Measurements from ENCODE around the gene RETREG1. TPM values are rescaled to one million over a fixed set of nuclear protein-coding genes. Genes with fewer than 3 reads are reported as not detected.

RETREG1 gene
- total and polyA plus RNA-seq, 2 of the 13 experiments (the other 11 are each of a cell fraction or from before 2014, with no cell fraction given), result 0.07 TPM; not detected in 1

DNA sequence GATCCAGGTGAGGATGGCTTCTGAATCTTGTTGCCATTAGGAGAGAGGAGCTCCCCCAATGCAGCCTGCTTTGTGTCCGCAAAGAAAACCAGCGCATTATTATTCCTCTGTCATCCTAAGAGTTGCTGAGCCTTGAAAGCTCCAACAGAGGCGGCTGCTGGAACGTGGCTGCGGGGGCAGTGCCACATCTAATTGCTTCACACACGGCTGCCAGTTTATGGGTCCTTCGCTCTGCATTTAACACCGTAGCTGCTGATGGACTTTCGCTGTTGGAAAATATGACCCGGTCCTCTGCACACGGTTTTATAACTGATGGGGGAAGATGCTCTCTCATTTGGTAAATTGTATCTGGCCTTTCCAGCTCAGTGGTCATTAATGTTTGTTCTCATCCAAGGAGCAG is 189.2 kb downstream of the RETREG1 start (continued):
- TF ChIP-seq, protein P1, sequence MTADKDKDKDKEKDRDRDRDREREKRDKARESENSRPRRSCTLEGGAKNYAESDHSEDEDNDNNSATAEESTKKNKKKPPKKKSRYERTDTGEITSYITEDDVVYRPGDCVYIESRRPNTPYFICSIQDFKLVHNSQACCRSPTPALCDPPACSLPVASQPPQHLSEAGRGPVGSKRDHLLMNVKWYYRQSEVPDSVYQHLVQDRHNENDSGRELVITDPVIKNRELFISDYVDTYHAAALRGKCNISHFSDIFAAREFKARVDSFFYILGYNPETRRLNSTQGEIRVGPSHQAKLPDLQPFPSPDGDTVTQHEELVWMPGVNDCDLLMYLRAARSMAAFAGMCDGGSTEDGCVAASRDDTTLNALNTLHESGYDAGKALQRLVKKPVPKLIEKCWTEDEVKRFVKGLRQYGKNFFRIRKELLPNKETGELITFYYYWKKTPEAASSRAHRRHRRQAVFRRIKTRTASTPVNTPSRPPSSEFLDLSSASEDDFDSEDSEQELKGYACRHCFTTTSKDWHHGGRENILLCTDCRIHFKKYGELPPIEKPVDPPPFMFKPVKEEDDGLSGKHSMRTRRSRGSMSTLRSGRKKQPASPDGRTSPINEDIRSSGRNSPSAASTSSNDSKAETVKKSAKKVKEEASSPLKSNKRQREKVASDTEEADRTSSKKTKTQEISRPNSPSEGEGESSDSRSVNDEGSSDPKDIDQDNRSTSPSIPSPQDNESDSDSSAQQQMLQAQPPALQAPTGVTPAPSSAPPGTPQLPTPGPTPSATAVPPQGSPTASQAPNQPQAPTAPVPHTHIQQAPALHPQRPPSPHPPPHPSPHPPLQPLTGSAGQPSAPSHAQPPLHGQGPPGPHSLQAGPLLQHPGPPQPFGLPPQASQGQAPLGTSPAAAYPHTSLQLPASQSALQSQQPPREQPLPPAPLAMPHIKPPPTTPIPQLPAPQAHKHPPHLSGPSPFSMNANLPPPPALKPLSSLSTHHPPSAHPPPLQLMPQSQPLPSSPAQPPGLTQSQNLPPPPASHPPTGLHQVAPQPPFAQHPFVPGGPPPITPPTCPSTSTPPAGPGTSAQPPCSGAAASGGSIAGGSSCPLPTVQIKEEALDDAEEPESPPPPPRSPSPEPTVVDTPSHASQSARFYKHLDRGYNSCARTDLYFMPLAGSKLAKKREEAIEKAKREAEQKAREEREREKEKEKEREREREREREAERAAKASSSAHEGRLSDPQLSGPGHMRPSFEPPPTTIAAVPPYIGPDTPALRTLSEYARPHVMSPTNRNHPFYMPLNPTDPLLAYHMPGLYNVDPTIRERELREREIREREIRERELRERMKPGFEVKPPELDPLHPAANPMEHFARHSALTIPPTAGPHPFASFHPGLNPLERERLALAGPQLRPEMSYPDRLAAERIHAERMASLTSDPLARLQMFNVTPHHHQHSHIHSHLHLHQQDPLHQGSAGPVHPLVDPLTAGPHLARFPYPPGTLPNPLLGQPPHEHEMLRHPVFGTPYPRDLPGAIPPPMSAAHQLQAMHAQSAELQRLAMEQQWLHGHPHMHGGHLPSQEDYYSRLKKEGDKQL (CRISPR knock-in tag; IDR thresholded peaks at IDR 0.05; ENCODE audit: low read depth), result no peak
- TF ChIP-seq, protein P2, sequence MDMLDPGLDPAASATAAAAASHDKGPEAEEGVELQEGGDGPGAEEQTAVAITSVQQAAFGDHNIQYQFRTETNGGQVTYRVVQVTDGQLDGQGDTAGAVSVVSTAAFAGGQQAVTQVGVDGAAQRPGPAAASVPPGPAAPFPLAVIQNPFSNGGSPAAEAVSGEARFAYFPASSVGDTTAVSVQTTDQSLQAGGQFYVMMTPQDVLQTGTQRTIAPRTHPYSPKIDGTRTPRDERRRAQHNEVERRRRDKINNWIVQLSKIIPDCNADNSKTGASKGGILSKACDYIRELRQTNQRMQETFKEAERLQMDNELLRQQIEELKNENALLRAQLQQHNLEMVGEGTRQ (IDR thresholded peaks at IDR 0.05; ENCODE audit: low read depth, low read length), result no peak
- TF ChIP-seq, protein P2 (CRISPR knock-in tag; IDR thresholded peaks at IDR 0.05; ENCODE audit: borderline replicate concordance), result no peak
- TF ChIP-seq, protein P3, sequence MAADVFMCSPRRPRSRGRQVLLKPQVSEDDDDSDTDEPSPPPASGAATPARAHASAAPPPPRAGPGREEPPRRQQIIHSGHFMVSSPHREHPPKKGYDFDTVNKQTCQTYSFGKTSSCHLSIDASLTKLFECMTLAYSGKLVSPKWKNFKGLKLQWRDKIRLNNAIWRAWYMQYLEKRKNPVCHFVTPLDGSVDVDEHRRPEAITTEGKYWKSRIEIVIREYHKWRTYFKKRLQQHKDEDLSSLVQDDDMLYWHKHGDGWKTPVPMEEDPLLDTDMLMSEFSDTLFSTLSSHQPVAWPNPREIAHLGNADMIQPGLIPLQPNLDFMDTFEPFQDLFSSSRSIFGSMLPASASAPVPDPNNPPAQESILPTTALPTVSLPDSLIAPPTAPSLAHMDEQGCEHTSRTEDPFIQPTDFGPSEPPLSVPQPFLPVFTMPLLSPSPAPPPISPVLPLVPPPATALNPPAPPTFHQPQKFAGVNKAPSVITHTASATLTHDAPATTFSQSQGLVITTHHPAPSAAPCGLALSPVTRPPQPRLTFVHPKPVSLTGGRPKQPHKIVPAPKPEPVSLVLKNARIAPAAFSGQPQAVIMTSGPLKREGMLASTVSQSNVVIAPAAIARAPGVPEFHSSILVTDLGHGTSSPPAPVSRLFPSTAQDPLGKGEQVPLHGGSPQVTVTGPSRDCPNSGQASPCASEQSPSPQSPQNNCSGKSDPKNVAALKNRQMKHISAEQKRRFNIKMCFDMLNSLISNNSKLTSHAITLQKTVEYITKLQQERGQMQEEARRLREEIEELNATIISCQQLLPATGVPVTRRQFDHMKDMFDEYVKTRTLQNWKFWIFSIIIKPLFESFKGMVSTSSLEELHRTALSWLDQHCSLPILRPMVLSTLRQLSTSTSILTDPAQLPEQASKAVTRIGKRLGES (CRISPR knock-in tag; IDR thresholded peaks at IDR 0.05; ENCODE audit: borderline replicate concordance), result no peak
- TF ChIP-seq ARNTL (CRISPR knock-in tag; IDR thresholded peaks at IDR 0.05) (no peak), FLYWCH1 (CRISPR knock-in tag; IDR thresholded peaks at IDR 0.05) (no peak)

Small RNAs within 50 kb of the gene (small RNA-seq; reads per million reads assigned to genes)
- 0 reads per million in 3 experiments for gene RF00019 (ENCODE audit: insufficient read depth in 2 of 3, insufficient read length in 3 of 3, low read depth in 2 of 3, low replicate concordance in 1 of 3)

Other genes with a start within 250 kb of the RETREG1 start
- 44.7 and 50.2 TPM in 2 replicates for gene ZNF622, start 151.2 kb downstream of the RETREG1 start, total RNA-seq (2016; rRNA removed; fragmentation: Illumina TruSeq; extraction: Trizol)
- 10.9 and 12.1 TPM in 2 replicates for gene ZNF622, start 151.2 kb downstream of the RETREG1 start, polyA plus RNA-seq (2011; rRNA removed)

Measured in HepG2 (cell line).